Activated CD8-positive, alpha-beta T cell treated with anti-CD3 and anti-CD28 coated beads, Interleukin-2, amount 10 ng/mL, durations not matched to agents 7 days and 5 days (primary cell): Measurements from ENCODE around the gene KAT6B. TPM values are rescaled to one million over a fixed set of nuclear protein-coding genes. Genes with fewer than 3 reads are reported as not detected.

ENCODE experiments used
- ATAC-seq: fragments of 150-1000 bp; cut with Tn5 transposase; one replicate; pipeline ENCODE4 v1.10.0; 2021; ENCODE audit warnings: moderate library complexity
- CTCF ChIA-PET: fragments of 350-600 bp; sonication (Branson Sonifier 250); formaldehyde crosslinking; loops from one replicate; lab custom pipeline; 2021; ENCODE audit warnings: antibody characterized with exemption; lab: Charles Lee
- POLR2A ChIA-PET: fragments of 350-600 bp; sonication (Branson Sonifier 250); formaldehyde crosslinking; loops from one replicate; lab custom pipeline; 2021; ENCODE audit warnings: antibody characterized with exemption; lab: Charles Lee
- DNase-seq: peaks from one replicate; pipeline ENCODE4 v3.0.0-alpha.2; 2020
- H3K27ac Mint-ChIP-seq: one replicate; pipeline ENCODE4 v1.8.0; 2021; ENCODE audit warnings: mild to moderate bottlenecking, mixed read lengths
- H3K27me3 Mint-ChIP-seq: one replicate; pipeline ENCODE4 v1.8.0; 2021; ENCODE audit warnings: low read depth, mixed read lengths
- H3K36me3 Mint-ChIP-seq: one replicate; pipeline ENCODE4 v1.8.0; 2021; ENCODE audit warnings: low read depth, mixed read lengths
- H3K4me1 Mint-ChIP-seq: one replicate; pipeline ENCODE4 v1.8.0; 2021; ENCODE audit warnings: low read depth, mixed read lengths
- H3K4me3 Mint-ChIP-seq: one replicate; pipeline ENCODE4 v1.8.0; 2021; ENCODE audit warnings: mild to moderate bottlenecking, mixed read lengths
- H3K9me3 Mint-ChIP-seq: one replicate; pipeline ENCODE4 v1.8.0; 2022; ENCODE audit warnings: mixed read lengths; ENCODE audit not compliant: insufficient read depth
- total RNA-seq, 2 experiments: library from RNA; stranded (reverse); gene quantifications; one replicate each; pipeline ENCODE4 v1.2.3, GENCODE V29; 2021

KAT6B gene
- total RNA-seq, 2 experiments from 2014 or later, result 40.3 to 43.1 TPM

DNA sequence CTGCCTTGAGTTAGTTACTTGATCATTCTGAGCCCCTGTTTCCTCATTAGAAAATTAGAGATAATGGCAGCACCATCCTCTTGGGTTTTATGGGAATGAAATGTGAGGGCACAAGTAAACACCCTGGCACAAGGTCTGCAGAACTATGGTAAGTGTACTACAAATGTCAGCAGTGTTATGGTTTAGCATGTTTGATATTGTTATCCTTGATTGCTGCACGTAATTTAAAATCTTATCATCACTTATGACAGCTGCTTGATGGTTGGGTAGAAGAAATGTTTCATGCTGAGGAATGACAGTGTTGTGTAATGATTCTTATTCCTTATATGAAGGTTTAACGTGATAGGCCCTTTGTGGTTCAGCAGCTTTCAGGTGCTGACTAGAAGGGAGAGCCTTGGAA lies 134.3 kb downstream of the KAT6B start:
- Mint-ChIP-seq H3K36me3 (peaks cover 8% of the 10 kb centered on the region), H3K9me3 (no peaks in the 10 kb centered on the region), H3K4me3 (no peak overlapping the region), H3K27me3 (no peaks in the 10 kb centered on the region), H3K4me1 (peaks cover 12% of the 10 kb centered on the region), H3K27ac (no peak overlapping the region)
- ChIA-PET CTCF (interaction anchor here (0.6 to 1.3 kb wide), 2 partner anchors 16 to 24 kb away, joined by 3 to 4 read pairs; no protein-coding TSS in a partner anchor), POLR2A (no interaction called here)
- DNase-seq (no peak), ATAC-seq (no peak)

DNA sequence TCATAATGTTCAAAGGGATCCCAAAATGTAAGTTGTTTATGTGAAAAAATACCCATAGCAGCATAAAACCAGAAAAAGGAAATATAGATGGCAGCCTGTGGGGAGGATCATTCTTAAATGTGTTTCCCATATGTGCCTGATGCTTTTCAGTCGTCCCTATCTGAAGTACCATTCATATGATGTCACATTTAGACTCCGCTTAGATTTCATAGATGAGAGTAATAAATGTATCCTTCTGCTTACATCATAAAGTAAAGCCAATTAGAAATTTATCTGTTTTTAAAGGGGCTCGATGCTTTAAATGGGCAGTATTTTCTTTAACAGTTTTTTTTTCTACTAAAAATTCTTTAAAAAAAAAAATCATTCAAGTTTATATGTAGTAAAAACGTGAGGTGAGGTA lies 136.1 kb downstream of the KAT6B start:
- Mint-ChIP-seq H3K36me3 (peaks cover 15% of the 10 kb centered on the region), H3K27ac (no peak overlapping the region), H3K4me3 (no peak overlapping the region), H3K27me3 (no peaks in the 10 kb centered on the region), H3K9me3 (no peaks in the 10 kb centered on the region), H3K4me1 (peaks cover 15% of the 10 kb centered on the region)
- CTCF ChIA-PET, result interaction anchor here (1.5 kb wide), 1 partner anchor 20 kb away, joined by 3 read pairs; no protein-coding TSS in a partner anchor
- no peak for ATAC-seq
- POLR2A ChIA-PET, result no interaction called here
- DNase-seq, result no peak

DNA sequence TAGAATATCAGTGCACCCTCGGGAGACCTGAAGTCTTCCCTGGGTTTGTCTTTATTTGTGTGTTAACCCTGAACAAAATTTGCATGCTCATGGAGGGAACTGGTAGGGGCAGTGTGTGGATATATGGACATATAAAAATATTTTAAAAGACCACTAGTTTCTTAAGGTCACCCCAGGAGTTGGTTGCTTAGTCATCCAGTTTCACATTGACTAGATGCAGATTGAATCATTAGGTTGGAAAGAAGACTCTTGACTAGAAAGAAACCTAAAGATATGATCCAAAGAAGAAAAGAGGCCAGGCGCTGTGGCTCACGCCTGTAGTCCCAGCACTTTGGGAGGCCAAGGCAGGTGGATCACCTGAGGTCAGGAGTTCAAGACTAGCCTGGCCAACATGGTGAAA lies 137.1 kb downstream of the KAT6B start:
- Mint-ChIP-seq H3K27ac (no peak overlapping the region), H3K4me3 (no peak overlapping the region), H3K9me3 (no peaks in the 10 kb centered on the region), H3K4me1 (peaks cover 25% of the 10 kb centered on the region), H3K36me3 (peaks cover 15% of the 10 kb centered on the region), H3K27me3 (no peaks in the 10 kb centered on the region)
- ATAC-seq (no peak), DNase-seq (no peak)
- ChIA-PET POLR2A (no interaction called here), CTCF (interaction anchor here (1.5 kb wide), 1 partner anchor 19 kb away, joined by 3 read pairs; no protein-coding TSS in a partner anchor)

DNA sequence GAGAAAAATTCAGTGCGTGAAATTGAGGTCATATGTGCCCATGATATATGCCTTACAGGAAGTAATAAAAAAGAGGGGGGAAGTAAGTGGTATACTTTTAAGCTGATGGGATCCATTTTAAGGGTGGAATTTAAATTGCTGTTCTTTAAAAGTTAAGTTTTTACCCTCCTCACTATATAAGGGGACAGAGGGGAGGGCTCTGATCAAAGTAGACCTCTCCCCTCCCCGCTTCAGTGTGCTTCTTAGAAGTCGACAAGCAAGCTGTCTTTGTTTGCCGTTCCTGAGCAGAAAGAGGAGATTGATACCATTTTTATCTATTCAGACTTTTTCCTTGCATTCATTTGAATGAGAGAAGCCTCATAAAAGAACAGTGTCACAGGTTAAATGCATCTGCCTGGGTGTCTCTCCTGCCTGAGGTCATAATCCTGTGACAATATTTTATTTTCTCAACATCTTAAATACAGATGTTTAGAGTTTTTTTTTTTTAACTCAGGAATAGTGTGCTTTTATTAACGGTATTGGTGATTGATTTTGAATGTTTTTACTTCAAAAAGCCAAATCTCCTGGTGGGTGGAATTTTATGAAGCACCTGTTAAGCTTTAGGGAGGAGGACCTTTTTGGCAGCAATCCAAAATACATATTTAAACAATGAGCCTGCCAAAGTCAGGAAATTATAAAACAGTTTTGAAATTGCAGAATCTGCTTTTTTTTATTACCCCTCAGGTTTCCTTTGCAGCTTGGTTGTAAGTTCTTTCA lies 141.7 kb downstream of the KAT6B start:
- peak; percentile 47 for ATAC-seq

DNA sequence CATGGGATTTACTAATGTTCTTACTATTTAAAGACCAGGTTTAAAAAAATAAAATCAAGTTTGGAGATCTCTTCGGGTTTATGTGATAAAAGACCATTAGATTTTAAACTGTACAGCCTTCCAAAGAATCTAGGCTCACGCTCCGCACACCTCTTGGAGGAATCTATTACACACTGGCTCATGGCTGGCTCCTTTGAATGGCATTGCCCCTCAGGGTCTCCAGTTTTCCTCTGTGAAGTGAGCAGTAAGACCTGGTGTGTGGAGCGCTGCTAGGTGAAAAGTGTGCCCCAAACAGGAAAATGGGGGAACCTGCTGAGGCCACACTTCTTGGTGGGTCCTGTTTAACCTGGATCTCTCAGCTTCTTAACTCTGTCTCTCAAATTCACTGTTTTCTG lies 142.3 kb downstream of the KAT6B start:
- POLR2A ChIA-PET, result interaction anchor here (0.7 to 2.3 kb wide), 2 partner anchors 9 to 58 kb away, joined by 3 to 11 read pairs; no protein-coding TSS in a partner anchor
- DNase-seq (no peak), ATAC-seq (no peak)
- Mint-ChIP-seq H3K9me3 (no peaks in the 10 kb centered on the region), H3K27ac (no peak overlapping the region), H3K4me1 (peaks cover 31% of the 10 kb centered on the region), H3K4me3 (peak overlapping the region; percentile 9), H3K36me3 (peaks cover 24% of the 10 kb centered on the region), H3K27me3 (no peaks in the 10 kb centered on the region)
- CTCF ChIA-PET, result interaction anchor here (1.1 to 2.0 kb wide), 4 partner anchors 9 to 230 kb away, joined by 3 to 10 read pairs (median 4); no protein-coding TSS in a partner anchor

More for the DNA sequence above, 141.7 kb downstream of the KAT6B start:
- peaks cover 19% of the 10 kb centered on the region for H3K36me3 Mint-ChIP-seq
- ChIA-PET CTCF (interaction anchor here (0.9 to 2.0 kb wide), 10 partner anchors 8 to 230 kb away, joined by 3 to 10 read pairs (median 4); no protein-coding TSS in a partner anchor), POLR2A (interaction anchor here (0.7 to 2.3 kb wide), 2 partner anchors 10 to 14 kb away, joined by 3 to 11 read pairs; no protein-coding TSS in a partner anchor)
- H3K27me3 Mint-ChIP-seq, result no peaks in the 10 kb centered on the region
- peaks cover 37% of the 10 kb centered on the region for H3K4me1 Mint-ChIP-seq
- peak overlapping the region; percentile 86 for H3K27ac Mint-ChIP-seq
- H3K9me3 Mint-ChIP-seq, result no peaks in the 10 kb centered on the region
- DNase-seq, result no peak
- H3K4me3 Mint-ChIP-seq, result peak overlapping the region; percentile 61

DNA sequence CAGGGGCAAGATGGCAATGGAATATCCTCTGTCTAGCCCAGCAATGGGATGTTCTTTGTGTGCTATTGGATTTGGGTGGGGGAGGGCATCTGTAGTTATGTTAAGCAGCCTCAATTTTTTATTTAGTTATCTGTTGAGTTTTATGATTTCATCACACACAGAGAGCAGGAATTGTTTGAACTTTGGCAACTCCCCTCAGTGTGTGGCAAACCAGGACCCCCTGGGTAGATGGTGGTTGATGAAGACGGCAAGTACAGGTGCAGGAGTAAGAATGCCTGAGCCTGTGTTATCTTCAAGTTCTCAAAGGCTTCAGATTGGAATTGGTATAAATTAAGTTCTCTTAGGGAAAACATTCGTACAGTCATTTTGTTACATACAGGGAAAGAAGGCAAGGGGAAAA lies 142.7 kb downstream of the KAT6B start:
- no peak overlapping the region for H3K4me3 Mint-ChIP-seq
- peaks cover 24% of the 10 kb centered on the region for H3K36me3 Mint-ChIP-seq
- DNase-seq (no peak), ATAC-seq (no peak)
- H3K9me3 Mint-ChIP-seq, result no peaks in the 10 kb centered on the region
- peaks cover 30% of the 10 kb centered on the region for H3K4me1 Mint-ChIP-seq
- CTCF ChIA-PET, result interaction anchor here (1.2 to 2.0 kb wide), 3 partner anchors 9 to 231 kb away, joined by 3 to 10 read pairs (median 3); no protein-coding TSS in a partner anchor
- H3K27me3 Mint-ChIP-seq, result no peaks in the 10 kb centered on the region
- POLR2A ChIA-PET, result interaction anchor here (0.7 to 2.3 kb wide), 2 partner anchors 9 to 59 kb away, joined by 3 to 11 read pairs; no protein-coding TSS in a partner anchor
- H3K27ac Mint-ChIP-seq, result no peak overlapping the region

DNA sequence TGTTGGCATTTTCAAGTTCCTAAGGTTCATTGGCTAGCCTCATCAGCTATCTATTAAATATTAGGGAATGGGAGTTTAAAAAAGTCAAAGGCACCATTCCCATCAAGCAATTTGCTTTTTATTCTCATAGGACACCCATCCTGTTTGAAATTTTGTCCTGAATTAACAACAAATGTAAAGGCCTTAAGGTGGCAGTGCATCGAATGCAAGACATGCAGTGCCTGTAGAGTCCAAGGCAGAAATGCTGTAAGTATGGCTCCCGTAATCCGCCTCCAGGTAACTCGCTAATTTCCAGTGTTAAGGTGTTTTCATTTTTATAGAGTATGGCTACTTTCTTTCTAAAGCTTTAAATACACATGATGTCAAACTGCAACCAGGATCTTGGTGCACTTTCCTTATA lies 143.1 kb downstream of the KAT6B start:
- Mint-ChIP-seq H3K27me3 (no peaks in the 10 kb centered on the region), H3K27ac (no peak overlapping the region), H3K36me3 (peaks cover 21% of the 10 kb centered on the region), H3K9me3 (no peaks in the 10 kb centered on the region), H3K4me1 (peaks cover 27% of the 10 kb centered on the region), H3K4me3 (no peak overlapping the region)
- ATAC-seq, result no peak
- ChIA-PET POLR2A (interaction anchor here (2.3 kb wide), 1 partner anchor 8 kb away, joined by 11 read pairs; no protein-coding TSS in a partner anchor), CTCF (interaction anchor here (1.2 to 1.4 kb wide), 3 partner anchors 10 to 231 kb away, joined by 3 to 4 read pairs (median 3); no protein-coding TSS in a partner anchor)
- no peak for DNase-seq

DNA sequence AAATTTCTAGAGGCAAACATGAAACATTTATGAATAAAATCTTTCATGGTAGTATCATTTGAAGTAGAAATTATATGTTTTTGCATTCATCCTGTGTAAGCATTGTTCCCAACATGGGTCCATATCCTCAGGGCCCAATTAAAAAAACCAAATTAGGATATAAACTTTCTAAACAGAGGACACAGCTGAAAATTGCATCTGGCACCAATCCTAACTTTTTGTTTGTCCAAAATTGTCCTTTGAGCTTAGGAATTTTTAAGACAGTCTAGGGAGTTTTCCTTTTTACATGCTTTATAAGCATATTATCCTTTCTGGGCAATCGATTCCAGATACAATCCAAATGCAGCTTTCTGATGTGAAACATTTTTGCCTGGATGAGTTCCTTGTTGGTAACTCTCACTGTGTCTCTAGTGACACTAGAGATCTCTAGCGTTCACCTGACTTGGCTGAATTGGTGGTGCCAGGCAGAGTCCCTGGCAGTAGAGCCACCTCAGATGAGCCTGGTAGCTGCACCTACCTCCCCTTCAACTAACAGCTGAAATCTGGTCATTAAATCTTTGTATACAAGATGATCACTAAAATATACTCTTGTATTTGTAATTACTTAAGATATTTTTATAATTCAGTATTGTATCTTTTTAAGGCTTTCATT lies 147.5 kb downstream of the KAT6B start:
- no peak overlapping the region for H3K27ac Mint-ChIP-seq
- POLR2A ChIA-PET, result interaction anchor here (0.5 kb wide), 1 partner anchor 76 kb away, joined by 3 read pairs; no protein-coding TSS in a partner anchor
- CTCF ChIA-PET, result interaction anchor here (1.1 to 2.0 kb wide), 3 partner anchors 14 to 262 kb away, joined by 3 to 5 read pairs (median 4); partner anchors contain the start of gene COMTD1
- no peak for DNase-seq
- H3K4me1 Mint-ChIP-seq, result peaks cover 47% of the 10 kb centered on the region
- ATAC-seq, result no peak
- H3K9me3 Mint-ChIP-seq, result no peaks in the 10 kb centered on the region
- H3K27me3 Mint-ChIP-seq, result no peaks in the 10 kb centered on the region
- H3K36me3 Mint-ChIP-seq, result peaks cover 37% of the 10 kb centered on the region
- no peak overlapping the region for H3K4me3 Mint-ChIP-seq

DNA sequence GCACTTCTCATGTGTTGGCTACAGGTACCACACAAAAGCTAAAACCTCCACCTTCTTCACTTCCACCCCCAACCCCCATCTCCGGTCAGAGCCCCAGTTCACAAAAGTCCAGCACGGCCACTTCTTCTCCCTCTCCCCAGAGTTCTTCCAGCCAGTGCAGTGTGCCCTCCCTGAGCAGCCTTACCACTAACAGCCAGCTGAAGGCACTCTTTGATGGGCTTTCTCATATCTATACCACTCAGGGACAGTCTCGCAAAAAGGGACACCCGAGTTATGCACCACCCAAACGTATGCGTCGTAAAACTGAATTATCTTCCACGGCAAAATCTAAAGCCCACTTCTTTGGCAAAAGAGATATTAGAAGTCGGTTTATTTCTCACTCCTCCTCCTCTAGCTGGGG lies 149.4 kb downstream of the KAT6B start:
- H3K4me1 Mint-ChIP-seq, result peaks cover 38% of the 10 kb centered on the region
- no peaks in the 10 kb centered on the region for H3K9me3 Mint-ChIP-seq
- ATAC-seq (no peak), DNase-seq (no peak)
- H3K27ac Mint-ChIP-seq, result no peak overlapping the region
- no peaks in the 10 kb centered on the region for H3K27me3 Mint-ChIP-seq
- ChIA-PET POLR2A (no interaction called here), CTCF (interaction anchor here (0.9 to 3.0 kb wide), 7 partner anchors 8 to 53 kb away, joined by 3 to 15 read pairs (median 4); no protein-coding TSS in a partner anchor)
- H3K4me3 Mint-ChIP-seq, result no peak overlapping the region
- peaks cover 48% of the 10 kb centered on the region for H3K36me3 Mint-ChIP-seq

DNA sequence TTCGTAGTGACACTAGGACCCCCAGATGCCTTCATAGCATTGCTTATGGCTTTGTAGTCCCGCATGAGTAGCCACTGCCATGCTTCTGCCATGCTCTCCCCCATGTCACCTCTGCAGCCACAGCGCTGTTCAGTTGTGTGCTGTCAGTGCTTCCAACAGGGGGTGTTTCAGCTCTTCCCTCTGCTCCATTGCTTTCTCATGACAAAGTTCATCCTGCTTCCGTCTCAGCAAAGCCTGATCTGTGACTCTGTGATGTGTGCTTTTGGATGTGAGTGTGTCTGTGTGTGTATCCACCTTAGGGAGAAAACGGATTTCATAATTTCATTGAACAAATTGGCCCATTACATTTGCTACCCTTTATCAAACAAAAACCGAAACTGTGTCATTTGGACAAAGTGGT lies 150.2 kb downstream of the KAT6B start:
- Mint-ChIP-seq H3K9me3 (no peaks in the 10 kb centered on the region), H3K27me3 (no peaks in the 10 kb centered on the region), H3K27ac (no peak overlapping the region), H3K36me3 (peaks cover 48% of the 10 kb centered on the region), H3K4me3 (no peak overlapping the region), H3K4me1 (peaks cover 43% of the 10 kb centered on the region)
- ChIA-PET CTCF (interaction anchor here (0.9 to 3.0 kb wide), 7 partner anchors 9 to 54 kb away, joined by 3 to 15 read pairs (median 4); no protein-coding TSS in a partner anchor), POLR2A (interaction anchor here (2.5 kb wide), 1 partner anchor 8 kb away, joined by 11 read pairs; no protein-coding TSS in a partner anchor)
- no peak for DNase-seq
- ATAC-seq, result no peak

DNA sequence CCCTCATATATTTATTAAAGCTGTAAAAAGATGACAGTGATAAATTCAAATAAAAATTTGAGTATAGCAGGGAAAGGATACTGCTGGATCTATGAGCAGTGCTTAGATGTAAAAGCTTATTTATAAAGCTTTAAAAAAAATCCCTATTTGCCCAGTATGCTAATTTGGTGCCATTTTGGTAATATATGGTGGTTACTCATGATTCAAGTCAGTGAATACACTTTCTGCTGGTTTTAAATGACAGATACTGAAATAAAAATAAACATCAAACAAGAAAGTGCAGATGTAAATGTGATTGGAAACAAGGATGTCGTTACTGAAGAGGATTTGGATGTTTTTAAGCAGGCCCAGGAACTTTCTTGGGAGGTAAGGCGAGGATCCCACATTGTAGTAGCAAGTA lies 150.7 kb downstream of the KAT6B start:
- peaks cover 48% of the 10 kb centered on the region for H3K36me3 Mint-ChIP-seq
- no peak for DNase-seq
- peak overlapping the region; percentile 62 for H3K4me3 Mint-ChIP-seq
- H3K9me3 Mint-ChIP-seq, result no peaks in the 10 kb centered on the region
- no peaks in the 10 kb centered on the region for H3K27me3 Mint-ChIP-seq
- ChIA-PET POLR2A (interaction anchor here (2.5 kb wide), 1 partner anchor 8 kb away, joined by 11 read pairs; no protein-coding TSS in a partner anchor), CTCF (interaction anchor here (0.9 to 3.0 kb wide), 6 partner anchors 9 to 44 kb away, joined by 3 to 15 read pairs (median 6); no protein-coding TSS in a partner anchor)
- peak overlapping the region; percentile 69 for H3K27ac Mint-ChIP-seq
- H3K4me1 Mint-ChIP-seq, result peaks cover 45% of the 10 kb centered on the region
- no peak for ATAC-seq
